Neural cell (in vitro differentiated cells): ENCODE measurements around the gene BRINP1. TPM values are rescaled to one million over a fixed set of nuclear protein-coding genes. Genes with fewer than 3 reads are reported as not detected.

Source experiments
- H2AFZ ChIP-seq: fragments of 200-600, 300-800 bp; sonication (generic), shearing (Covaris generic); 2 replicates; pipeline ENCODE4 v1.6.0; 2014; ENCODE audit warnings: low read depth, mild to moderate bottlenecking, antibody characterized with exemption, low read length, moderate library complexity
- H3F3A ChIP-seq: fragments of 200-600 bp; shearing (Covaris generic); 2 replicates; pipeline ENCODE4 v1.6.1; 2016; ENCODE audit warnings: mild to moderate bottlenecking, moderate library complexity, mixed read lengths, antibody characterized with exemption, low read length; ENCODE audit not compliant: insufficient read depth, poor library complexity, severe bottlenecking
- H3K27ac ChIP-seq: fragments of 200-600, 300-800 bp; sonication (generic), shearing (Covaris generic); 2 replicates; pipeline ENCODE4 v1.5.1; 2014; ENCODE audit warnings: mild to moderate bottlenecking, low read length, moderate library complexity
- H3K27me3 ChIP-seq: fragments of 300-800, 200-600 bp; sonication (generic), shearing (Covaris generic); 2 replicates; pipeline ENCODE4 v1.6.0; 2014; ENCODE audit warnings: mild to moderate bottlenecking, low read depth, low read length, moderate library complexity; ENCODE audit not compliant: insufficient read depth
- H3K36me3 ChIP-seq: fragments of 300-800, 200-600 bp; sonication (generic), shearing (Covaris generic); 2 replicates; pipeline ENCODE4 v1.5.1; 2014; ENCODE audit warnings: mild to moderate bottlenecking, antibody characterized with exemption, low read length, moderate library complexity; ENCODE audit not compliant: insufficient read depth
- H3K4me2 ChIP-seq: fragments of 300-800, 200-600 bp; sonication (generic), shearing (Covaris generic); 2 replicates; pipeline ENCODE4 v1.6.0; 2014; ENCODE audit warnings: mild to moderate bottlenecking, low read length
- H3K4me3 ChIP-seq: fragments of 300-800, 200-600 bp; sonication (generic), shearing (Covaris generic); 2 replicates; pipeline ENCODE4 v1.5.1; 2014; ENCODE audit warnings: mild to moderate bottlenecking, low read length, moderate library complexity
- H3K79me2 ChIP-seq: fragments of 200-600 bp; shearing (Covaris generic); replicated peaks from 2 replicates; pipeline ENCODE4 v1.6.0; 2014; ENCODE audit warnings: mild to moderate bottlenecking, low read length, moderate library complexity; ENCODE audit not compliant: insufficient read depth
- H3K9ac ChIP-seq: fragments of 300-800, 200-600 bp; sonication (generic), shearing (Covaris generic); 2 replicates; pipeline ENCODE4 v1.6.1; 2016; ENCODE audit warnings: mild to moderate bottlenecking, low read length, mixed read lengths
- H3K9me2 ChIP-seq: fragments of 200-600 bp; shearing (Covaris generic); 2 replicates; pipeline ENCODE4 v1.6.1; 2016; ENCODE audit warnings: mild to moderate bottlenecking, low read length, mixed read lengths; ENCODE audit not compliant: insufficient read depth
- H3K9me3 ChIP-seq: fragments of 200-600, 300-800 bp; sonication (generic), shearing (Covaris generic); 2 replicates; pipeline ENCODE4 v1.6.1; 2016; ENCODE audit warnings: mild to moderate bottlenecking, mixed run types, low read length, moderate library complexity, mixed read lengths
- H4K20me1 ChIP-seq: fragments of 200-600 bp; shearing (Covaris generic); 2 replicates; pipeline ENCODE4 v1.6.1; 2016; ENCODE audit warnings: mild to moderate bottlenecking, mixed run types; ENCODE audit not compliant: insufficient read depth
- EP300 ChIP-seq: fragments of 450-650 bp; conservative IDR thresholded peaks from 2 replicates; pipeline ENCODE4 v1.6.1; 2014; ENCODE audit warnings: antibody characterized with exemption, mild to moderate bottlenecking, moderate library complexity; ENCODE audit not compliant: poor library complexity, severe bottlenecking
- EZH2 ChIP-seq: fragments of 200-600, 300-800 bp; shearing (Covaris generic), sonication (generic); IDR thresholded peaks from 2 replicates; pipeline ENCODE4 v1.6.1; 2014; ENCODE audit warnings: antibody characterized with exemption, low read length, borderline replicate concordance, mild to moderate bottlenecking; ENCODE audit not compliant: insufficient read depth, poor library complexity, severe bottlenecking
- MXI1 ChIP-seq: fragments of 450-650 bp; conservative IDR thresholded peaks from 2 replicates; pipeline ENCODE4 v1.6.1; 2014; ENCODE audit warnings: antibody characterized with exemption, mild to moderate bottlenecking; ENCODE audit not compliant: poor library complexity, severe bottlenecking
- POLR2AphosphoS5 ChIP-seq: IDR thresholded peaks from 2 replicates; pipeline ENCODE4 v1.6.1; 2012
- RAD21 ChIP-seq: fragments of 450-650 bp; conservative IDR thresholded peaks from 2 replicates; pipeline ENCODE4 v1.6.1; 2014; ENCODE audit warnings: antibody characterized with exemption, mild to moderate bottlenecking, moderate library complexity
- SMC3 ChIP-seq: fragments of 450-650 bp; conservative IDR thresholded peaks from 2 replicates; pipeline ENCODE4 v1.6.1; 2014; ENCODE audit warnings: antibody characterized with exemption, mild to moderate bottlenecking, moderate library complexity; ENCODE audit not compliant: poor library complexity
- TAF1 ChIP-seq: IDR thresholded peaks from 2 replicates; pipeline ENCODE4 v1.6.1; 2012; ENCODE audit warnings: low read depth
- polyA plus RNA-seq: library from polyadenylated mRNA; depleted of rRNA; stranded (reverse); fragments of >200 nt; gene quantifications from 2 replicates; pipeline ENCODE4 v1.2.3, GENCODE V29; 2014
- TF ChIP-seq, protein P1 (sequence below): fragments of 450-650 bp; IDR thresholded peaks from 2 replicates; pipeline ENCODE4 v1.5.1; 2014; ENCODE audit warnings: antibody characterized with exemption, mild to moderate bottlenecking, moderate library complexity; ENCODE audit not compliant: poor library complexity, severe bottlenecking
- TF ChIP-seq, protein P2 (sequence below): IDR thresholded peaks from 2 replicates; pipeline ENCODE4 v1.6.1; 2012; ENCODE audit warnings: borderline replicate concordance

The BRINP1 gene
- polyA plus RNA-seq, 1 donor from 2014 or later = 15.6 TPM

DNA sequence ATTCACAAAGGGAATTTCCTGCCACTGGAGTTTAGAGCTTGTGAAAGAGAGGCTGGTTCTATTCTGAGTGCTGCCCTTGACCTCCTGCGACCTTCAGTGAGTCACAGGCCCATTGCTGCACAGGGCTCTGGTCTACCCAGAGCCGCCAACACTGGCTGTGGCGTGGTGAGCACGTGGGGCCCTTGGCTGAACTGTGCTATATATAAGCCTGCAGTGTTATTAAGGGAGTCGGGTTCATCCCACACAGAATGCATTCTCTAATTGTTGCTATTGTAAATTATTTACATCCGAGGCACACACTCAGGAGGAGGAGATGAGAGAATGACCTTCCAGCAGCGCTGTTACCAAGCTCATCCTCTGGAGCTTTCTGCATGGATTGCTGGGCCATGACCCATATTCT lies 47.1 kb downstream of the BRINP1 start:
- Histone ChIP-seq H3K79me2 (no peaks in the 10 kb centered on the region), H4K20me1 (no peaks in the 10 kb centered on the region), H3K27ac (no peak overlapping the region), H2AFZ (no peak overlapping the region), H3K4me2 (no peak overlapping the region), H3F3A (no peaks in the 10 kb centered on the region), H3K9me2 (no peaks in the 10 kb centered on the region), H3K9me3 (no peaks in the 10 kb centered on the region), H3K9ac (no peak overlapping the region), H3K36me3 (peaks cover under 1% of the 10 kb centered on the region), H3K4me3 (no peak overlapping the region), H3K27me3 (no peaks in the 10 kb centered on the region)
- TF ChIP-seq POLR2AphosphoS5 (no peak), EP300 (no peak)
- TF ChIP-seq, protein P1, sequence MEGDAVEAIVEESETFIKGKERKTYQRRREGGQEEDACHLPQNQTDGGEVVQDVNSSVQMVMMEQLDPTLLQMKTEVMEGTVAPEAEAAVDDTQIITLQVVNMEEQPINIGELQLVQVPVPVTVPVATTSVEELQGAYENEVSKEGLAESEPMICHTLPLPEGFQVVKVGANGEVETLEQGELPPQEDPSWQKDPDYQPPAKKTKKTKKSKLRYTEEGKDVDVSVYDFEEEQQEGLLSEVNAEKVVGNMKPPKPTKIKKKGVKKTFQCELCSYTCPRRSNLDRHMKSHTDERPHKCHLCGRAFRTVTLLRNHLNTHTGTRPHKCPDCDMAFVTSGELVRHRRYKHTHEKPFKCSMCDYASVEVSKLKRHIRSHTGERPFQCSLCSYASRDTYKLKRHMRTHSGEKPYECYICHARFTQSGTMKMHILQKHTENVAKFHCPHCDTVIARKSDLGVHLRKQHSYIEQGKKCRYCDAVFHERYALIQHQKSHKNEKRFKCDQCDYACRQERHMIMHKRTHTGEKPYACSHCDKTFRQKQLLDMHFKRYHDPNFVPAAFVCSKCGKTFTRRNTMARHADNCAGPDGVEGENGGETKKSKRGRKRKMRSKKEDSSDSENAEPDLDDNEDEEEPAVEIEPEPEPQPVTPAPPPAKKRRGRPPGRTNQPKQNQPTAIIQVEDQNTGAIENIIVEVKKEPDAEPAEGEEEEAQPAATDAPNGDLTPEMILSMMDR = no peak

GRCh38 chr9:119318371-119318770 lies 50.9 kb downstream of the BRINP1 start:
- Histone ChIP-seq H4K20me1 (no peaks in the 10 kb centered on the region), H3K9me3 (no peaks in the 10 kb centered on the region), H3K4me2 (no peak overlapping the region), H3K36me3 (no peaks in the 10 kb centered on the region), H3K9me2 (no peaks in the 10 kb centered on the region), H3K27ac (no peak overlapping the region), H3K79me2 (no peaks in the 10 kb centered on the region), H3K4me3 (no peak overlapping the region), H2AFZ (no peak overlapping the region), H3F3A (no peaks in the 10 kb centered on the region), H3K9ac (no peak overlapping the region), H3K27me3 (no peaks in the 10 kb centered on the region)
- TF ChIP-seq SMC3 (no peak), MXI1 (no peak), EP300 (no peak), POLR2AphosphoS5 (no peak), EZH2 (no peak), RAD21 (no peak), TAF1 (no peak)
- TF ChIP-seq, protein P2, sequence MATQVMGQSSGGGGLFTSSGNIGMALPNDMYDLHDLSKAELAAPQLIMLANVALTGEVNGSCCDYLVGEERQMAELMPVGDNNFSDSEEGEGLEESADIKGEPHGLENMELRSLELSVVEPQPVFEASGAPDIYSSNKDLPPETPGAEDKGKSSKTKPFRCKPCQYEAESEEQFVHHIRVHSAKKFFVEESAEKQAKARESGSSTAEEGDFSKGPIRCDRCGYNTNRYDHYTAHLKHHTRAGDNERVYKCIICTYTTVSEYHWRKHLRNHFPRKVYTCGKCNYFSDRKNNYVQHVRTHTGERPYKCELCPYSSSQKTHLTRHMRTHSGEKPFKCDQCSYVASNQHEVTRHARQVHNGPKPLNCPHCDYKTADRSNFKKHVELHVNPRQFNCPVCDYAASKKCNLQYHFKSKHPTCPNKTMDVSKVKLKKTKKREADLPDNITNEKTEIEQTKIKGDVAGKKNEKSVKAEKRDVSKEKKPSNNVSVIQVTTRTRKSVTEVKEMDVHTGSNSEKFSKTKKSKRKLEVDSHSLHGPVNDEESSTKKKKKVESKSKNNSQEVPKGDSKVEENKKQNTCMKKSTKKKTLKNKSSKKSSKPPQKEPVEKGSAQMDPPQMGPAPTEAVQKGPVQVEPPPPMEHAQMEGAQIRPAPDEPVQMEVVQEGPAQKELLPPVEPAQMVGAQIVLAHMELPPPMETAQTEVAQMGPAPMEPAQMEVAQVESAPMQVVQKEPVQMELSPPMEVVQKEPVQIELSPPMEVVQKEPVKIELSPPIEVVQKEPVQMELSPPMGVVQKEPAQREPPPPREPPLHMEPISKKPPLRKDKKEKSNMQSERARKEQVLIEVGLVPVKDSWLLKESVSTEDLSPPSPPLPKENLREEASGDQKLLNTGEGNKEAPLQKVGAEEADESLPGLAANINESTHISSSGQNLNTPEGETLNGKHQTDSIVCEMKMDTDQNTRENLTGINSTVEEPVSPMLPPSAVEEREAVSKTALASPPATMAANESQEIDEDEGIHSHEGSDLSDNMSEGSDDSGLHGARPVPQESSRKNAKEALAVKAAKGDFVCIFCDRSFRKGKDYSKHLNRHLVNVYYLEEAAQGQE = no peak
- TF ChIP-seq, protein P1 = no peak
